Stimulated activated CD4-positive, alpha-beta T cell treated with anti-CD3 and anti-CD28 coated beads, Interleukin-4, amount 100 ng/mL, for 4 hours (primary cell): ENCODE results near the gene PRR29.

Experiments used
- DNase-seq, 2 experiments: peaks; one replicate each; pipeline ENCODE4 v3.0.0-alpha.2; 2020

The PRR29 gene

DNA sequence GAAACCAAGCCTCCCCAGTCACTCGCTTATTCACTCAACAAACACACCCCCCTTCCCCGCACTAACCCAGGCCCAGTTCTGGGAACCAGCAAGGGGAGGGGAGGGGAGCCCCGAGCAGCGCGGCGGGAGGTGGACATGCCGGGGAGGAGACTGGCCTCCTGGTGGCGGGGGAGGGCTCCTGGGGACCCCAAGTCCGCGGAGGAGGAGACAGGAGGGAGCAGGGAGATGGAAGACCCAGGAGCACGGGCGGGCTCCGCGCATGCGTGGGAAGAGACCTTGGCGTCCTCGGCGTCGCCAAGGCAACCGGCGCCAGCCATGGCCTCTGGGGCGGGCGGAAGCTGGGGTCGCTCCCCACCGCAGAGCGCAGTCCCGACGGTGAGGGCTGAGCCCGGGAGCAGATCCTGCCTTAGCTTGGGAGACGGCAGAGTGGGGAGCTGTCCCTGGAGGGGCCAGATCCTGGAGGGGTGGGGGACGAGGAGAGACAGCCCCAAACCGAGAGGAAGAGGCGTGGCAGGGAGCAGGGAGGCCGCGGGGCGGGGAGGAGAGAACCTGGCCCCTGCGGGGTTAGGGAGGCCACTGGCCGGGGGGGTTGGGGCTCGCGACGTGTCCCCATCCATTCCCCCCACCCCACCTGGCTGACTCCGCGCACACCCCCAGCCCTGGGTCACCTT, at the start of gene PRR29:
TSS of gene PRR29 (plus strand) at position 302 of the 671 bp plus-strand sequence. CDS start at position 316, 14 bp downstream.
- DNase-seq = peak; percentile 65 to 68

DNA sequence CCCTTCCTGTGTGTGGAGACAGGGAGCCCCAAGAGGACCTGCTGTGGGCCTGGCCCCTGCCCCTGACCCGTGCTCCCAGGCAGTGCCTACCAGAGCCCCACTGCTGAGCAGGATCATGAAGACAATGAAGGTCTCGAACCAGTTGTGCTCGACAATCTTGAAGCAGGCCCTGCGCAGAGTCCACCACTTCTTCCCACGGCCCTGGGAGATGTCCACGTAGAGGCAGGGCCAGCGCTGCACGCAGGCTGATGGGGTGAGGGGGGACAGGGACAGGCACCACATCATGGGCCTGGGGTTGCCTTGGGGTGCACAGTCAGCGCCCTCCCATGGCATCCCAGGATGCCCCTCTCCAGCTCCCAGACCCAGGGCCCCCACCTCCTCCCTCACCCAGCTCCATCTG, 49.6 kb upstream of the PRR29 start:
- DNase-seq = no peak

DNA sequence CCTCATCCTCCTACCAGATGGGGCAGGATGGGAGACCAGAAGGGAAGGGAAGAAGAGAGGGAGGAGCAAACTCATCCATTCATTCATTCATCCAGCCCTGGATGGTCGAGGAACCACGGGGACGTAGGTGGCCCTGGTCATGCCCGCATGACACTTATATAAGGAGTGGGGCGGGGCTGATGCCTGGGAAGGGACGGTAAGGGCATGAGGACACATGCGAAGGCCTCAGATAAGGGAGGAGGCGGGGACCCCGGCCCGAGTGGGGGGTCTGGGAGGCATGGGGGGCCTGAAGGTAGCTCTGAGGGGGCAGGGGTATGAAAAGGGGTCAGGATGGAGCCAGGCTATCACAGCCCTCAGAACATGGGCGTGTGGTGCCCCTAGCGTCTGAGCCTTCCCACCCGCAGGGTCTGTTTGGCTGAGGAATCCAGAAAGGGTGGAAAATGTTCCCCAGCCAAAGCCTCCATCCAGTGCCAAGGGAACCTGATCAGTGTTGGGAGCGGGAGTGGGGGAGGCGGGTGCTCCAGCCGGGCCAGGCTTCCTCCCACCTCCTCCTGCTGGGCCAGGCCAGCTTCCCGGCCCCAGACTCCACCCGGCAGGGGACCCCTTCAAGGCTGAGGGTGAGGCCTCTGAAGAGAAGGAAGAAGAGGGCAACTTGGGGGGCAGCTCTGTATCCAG, 48.4 kb upstream of the PRR29 start:
- no peak for DNase-seq

DNA sequence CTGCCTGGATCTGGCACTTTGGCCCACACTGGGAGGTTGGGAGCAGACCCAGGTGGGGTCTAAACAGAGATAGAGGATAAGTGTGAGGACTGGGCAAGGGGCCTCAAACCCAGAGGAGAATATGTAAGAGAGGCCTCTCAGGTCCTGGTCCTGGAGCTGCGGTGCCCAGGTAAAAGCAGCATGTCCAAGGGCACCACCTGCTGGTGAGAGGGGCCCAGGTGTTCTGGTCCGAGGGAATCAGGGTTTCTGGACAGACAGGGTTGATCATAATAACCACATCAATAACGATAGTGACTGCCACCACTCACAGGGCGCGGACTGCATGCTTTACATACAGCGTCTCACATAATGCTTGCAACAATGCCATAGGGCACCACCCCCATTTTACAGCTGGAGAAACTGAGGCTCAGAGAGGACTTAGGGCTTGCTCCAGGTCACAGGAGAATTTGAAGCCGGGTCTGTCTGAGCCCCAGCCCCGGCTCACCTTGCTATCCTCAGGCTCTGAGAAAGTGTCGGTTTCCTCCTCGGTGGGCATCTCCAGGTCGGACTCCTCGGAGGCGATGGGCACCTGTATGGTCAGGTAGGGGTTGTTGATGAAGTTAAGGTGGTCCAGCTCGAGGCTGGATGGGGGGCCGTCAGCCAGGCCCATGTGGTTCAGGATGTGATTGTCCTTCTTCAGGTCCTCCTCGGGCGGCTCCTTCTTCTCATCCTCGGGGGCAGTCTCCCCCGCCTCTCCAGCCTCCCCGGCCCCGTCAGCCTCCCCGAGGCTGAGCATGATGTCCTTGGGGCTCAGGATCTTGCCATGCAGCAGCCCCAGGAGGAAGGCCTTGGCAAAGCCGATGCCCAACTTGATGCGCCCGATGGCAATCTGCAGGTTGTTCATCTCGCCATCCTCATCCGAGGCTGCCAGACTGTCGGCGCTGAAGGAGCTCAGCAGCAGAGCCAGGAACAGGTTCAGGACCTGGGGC, 46.9 kb upstream of the PRR29 start:
- peak in 1 of 2 experiments; percentile 12 for DNase-seq

DNA sequence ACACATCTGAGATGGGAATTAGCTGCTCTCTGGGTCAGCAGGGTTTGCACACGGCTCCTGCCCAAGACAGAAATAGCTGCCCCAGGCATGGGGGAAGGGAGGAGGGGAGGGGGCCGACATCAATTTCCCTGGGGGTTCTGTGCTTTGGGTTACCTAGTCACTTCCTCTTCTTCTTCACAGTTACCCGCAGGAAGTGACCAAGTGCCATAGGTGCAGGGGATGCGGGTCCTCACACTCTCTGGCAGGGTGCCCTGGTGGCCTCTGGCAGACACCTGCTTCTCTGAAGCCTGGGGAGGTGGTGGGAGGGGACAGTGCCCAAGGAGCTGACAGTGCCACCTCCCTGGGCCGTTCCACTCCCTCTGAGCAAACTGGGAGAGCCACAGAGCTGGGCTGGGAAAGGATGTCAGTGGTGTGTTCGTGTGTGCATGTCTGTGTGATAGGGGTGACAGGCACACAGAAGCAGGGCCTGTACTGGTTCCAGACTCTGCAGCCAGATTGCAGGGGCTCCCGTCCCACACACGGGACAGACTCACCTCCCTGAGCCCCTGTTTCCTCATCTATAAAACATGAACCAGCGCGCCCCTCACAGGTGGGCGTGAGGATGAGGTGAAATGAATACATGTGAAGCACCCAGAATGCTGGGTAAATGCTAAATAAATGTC, 43.6 kb upstream of the PRR29 start:
- DNase-seq = peak in 1 of 2 experiments; percentile 13

DNA sequence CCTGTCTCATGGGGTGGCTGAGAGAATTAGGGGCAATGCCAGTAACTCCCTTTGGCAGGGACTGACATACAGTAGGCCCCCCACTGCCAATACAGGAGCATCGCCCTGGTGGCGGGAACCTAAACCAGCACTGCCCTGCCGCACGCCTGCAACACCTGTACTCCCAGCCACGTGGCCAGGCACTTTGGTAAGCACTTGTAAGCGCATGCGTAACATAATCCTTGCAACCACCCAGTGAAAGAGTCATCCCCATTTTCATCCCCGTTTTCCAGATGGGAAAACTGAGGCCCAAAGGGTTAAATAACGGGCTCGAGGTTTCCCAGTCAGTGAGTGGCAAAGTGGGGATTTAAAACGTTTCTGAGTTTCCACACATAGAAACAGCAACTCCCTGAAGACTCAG, 42.9 kb upstream of the PRR29 start:
- DNase-seq = no peak

DNA sequence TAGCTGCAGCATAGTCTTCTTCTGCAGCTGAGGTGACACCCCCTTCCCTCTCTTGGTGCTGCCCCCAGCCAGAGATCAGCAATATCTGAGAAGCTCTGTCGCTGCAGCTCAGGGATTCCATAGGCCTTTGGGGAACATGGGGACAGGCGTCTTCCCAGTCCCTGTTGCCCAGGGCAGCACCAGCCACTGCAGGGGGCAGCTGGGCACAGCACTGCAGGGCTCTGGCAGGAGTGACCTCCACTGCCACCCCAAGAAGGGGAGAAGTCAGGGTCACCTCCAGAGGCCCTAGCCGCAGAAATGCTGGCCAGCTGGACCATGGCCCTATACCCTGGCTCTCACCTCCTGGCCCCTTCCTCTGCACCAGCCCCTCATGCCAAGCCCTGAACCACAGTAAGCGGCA, 42.4 kb upstream of the PRR29 start:
- no peak for DNase-seq

DNA sequence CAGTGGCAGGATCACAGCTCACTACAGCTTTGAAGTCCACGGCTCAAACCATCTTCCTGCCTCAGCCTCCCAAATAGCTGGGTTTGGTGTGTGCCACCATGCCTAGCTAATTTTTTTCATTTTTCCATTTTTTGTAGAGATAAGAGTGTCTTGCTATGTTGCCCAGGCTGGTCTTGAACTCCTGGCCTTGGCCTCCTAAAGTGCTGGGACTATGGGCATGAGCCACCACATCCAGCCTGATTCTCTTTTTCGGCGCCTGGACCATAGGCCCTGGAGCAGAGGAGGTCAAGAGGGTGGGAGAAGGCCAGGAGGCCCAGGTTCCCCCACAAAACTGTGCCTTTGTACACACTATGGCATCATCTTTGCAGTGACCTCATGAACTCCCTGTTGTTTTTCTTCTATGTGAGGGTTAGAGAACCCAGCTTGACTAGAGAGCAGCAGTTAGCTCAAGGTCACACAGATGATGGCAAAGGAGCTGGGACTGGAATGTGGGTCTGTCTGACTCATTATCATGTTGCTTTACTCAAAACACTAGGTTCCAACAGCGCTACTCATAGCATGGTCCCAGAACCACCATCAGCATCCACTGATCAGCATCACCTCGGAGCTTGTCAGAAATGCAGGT, 41.7 kb upstream of the PRR29 start:
- no peak for DNase-seq

DNA sequence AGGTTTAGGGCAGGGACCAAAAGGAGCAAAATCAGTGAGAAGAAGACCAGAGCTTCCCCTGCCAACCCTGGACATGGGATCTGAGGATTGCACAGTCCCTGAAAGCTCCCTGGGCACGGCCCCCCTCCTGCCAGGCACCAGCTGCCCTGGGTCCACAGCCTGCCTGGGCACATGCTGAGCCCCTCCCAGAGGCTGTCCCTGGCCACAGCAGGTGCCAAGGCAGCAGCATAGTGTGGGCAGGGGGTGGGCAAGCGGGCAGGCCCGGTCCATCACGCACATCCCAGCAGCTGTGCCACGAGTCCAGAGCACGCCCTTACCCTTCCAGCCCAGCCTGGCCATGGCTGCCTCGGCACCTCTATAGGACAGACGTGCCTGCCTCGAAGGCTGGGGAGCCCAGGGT, 38.1 kb upstream of the PRR29 start:
- no peak for DNase-seq

DNA sequence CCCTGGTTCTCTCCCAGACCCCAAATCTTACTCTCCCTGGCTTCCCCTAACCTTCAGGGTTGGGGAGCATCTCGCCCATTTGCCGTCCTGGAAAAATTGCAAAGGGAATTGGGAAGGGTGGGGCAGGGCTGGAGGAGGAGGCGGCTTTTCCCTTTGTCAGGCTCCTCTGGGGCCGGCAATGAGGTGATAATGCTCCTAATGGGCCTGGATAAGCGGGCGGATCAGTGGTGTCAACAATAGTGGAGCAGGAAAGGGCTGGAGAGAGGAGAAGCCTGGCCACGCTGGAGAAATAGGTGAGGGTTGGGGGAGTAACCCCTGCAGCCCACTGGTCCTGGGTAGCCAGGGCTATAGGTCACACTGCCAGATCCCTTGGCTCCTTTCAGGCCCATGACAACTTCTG, 37.7 kb upstream of the PRR29 start:
- DNase-seq = no peak

DNA sequence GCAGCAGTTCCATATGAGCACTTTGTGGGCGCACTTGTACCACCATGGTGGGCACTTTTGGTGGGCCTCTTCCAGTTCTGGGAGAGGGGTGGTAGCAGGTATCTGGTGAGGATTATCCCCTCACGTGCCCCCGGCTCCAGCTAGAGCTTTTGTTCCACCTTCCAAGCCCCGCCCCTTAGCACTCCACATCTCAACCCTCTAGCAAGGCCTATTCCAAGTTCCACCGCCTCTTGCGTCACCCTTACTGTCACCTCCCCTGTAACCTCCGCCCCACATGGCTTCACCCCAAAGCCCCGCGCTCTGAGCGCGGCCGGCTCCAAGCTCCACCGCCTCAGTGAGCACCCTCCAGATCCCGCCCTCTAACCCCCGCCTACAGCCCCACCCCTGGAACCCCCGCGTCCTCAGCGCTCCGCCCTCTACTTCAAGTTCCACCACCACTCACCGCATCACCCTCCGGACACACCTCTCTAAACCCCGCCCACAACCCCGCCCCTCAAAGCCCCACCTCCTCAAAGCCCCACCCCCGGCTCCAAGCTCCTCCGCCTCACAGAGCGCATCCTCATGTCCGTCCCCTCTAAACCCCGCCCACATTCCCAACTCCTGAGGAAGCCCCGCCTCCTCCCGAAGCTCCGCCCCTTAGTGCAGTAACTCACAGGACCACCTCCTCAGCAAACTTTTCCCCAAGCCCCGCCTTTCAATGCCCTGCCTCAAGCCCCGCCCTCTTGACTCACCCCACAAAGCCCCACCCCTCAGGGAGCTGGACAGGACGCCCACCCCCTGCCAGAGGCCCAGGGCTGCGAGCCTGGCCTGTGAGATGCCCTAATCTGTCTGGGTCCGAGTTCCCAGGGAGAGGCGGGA, 36.6 kb upstream of the PRR29 start:
- DNase-seq = peak; percentile 26 to 35

DNA sequence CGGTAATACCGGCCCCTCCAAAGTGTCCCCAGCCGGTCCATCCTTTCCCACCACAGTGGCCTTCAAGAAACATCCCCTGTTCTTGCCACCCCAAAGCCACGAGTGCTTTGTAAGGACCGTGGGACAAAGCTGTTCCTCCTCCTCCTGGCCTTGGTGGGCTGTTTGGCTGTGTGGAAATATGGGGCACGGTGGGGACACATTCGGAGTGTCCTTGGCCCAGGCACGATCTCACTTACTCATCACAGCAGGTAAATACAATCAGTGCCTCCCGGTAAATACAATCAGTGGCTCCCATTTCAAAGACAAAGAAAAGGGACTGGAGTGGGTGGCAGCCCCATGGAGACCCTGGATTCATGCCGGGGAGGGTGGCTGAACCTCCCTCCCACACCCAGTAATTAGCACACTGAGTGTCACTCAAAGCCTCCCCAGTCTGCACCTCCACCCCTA, 35.8 kb upstream of the PRR29 start:
- DNase-seq = no peak

DNA sequence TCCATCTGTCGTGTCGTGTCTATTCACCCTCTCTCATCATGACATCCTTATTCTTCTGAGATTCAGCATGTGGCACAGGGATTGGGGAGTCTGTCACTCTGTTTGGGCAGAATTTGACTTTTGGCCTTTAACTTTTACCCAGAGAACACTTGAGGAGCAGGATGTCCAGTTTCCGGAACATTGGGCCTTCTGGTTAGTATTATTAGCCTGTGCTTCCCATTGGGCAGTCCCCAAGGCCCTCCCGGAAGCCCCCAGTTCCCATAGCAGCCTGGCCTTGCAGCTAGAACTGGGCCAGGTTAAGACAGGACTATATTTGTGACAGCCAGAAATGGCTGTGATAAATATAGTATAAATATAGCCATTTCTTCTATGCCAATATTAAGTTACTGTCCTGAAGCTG, 35.0 kb upstream of the PRR29 start:
- DNase-seq = no peak

DNA sequence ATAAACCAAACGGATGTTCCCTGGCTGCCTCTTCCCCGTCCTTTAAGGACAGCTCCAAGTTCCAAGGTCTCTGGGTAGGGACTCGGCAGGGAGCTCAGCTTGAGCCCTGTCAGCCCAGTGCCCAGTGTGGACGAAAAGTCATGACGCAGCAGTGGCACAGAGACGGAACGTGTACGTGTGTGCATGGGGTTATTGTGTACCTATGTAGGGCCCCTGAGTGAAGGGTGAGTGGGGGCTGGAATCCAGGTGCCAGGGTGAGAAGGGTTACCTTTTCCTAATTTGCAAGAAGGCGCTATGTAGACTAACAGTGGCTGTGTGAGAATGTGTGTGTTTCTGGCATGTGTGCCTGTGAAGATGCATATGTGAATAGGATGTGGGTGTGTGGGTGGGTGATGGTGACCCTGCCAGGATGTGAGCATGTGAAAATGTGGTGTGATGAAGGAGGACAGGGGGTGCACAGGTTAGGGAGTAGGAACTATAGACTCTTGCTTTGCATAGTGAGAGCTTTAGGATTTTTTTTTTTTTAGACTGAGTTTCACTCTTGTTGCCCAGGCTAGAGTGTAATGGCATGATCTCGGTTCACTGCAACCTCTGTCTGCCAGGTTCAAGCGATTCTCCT, 31.4 kb upstream of the PRR29 start:
- DNase-seq = no peak

DNA sequence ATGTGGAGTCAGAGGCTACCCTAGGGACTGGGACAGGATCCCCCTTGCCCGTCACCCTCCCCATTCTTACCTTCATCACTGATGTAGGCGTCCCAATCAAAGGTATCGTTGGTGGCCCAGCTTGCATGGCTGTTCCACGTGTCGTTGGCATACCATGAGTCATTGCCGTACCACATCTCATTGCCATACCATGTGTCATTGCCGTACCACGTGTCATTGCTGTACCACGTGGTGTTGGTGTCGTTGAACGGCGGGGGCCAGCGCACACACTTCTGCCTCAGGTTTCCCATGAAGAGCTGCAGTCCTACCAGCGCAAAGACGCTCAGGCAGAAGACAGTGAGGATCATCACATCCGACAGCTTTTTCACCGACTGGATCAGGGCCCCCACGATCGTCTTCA, 30.2 kb upstream of the PRR29 start:
- DNase-seq = no peak

DNA sequence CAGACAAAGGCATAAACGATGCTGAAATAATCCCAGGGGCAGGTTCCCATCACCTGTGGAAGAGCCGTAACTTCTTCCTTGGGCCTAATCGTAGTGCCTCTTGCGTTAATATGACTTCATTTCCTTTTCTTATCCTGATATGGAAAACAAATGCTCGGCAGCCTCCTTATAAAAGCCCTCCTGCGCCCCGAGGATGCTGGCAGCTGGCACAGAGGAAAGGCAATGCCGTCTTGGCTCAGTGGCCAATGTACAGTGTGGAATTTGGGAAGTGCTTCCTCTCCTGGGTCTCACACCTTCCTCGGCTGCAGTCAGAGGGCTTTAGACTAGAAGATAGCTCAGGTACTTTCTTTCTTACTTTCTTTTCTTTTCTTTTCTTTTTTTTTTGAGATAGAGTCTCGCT, 28.9 kb upstream of the PRR29 start:
- DNase-seq = no peak

DNA sequence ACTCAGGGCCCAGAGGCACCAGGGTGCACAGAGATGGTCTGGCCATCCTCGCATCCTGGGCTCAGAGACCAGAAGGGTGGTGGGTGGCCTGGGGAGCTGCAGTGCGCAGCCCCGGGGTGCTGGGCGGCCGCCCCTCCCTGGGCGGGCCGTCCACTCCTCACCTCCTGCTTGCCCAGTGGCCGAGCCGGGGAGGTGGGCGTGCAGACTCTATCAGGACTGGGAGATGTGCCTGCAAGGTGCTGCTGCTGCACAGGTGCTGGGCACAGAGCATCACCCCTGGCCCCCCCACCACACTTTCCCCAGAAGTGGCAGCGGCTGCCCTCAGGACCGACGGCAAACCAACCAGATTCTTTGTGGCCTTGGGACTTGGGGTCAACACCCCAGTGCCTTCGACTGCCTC, 25.4 kb upstream of the PRR29 start, which contains the start of gene SCN4A:
TSS of gene SCN4A (minus strand) at position 123 of the 400 bp plus-strand sequence. CDS start at position 46, 77 bp downstream.
- no peak for DNase-seq

DNA sequence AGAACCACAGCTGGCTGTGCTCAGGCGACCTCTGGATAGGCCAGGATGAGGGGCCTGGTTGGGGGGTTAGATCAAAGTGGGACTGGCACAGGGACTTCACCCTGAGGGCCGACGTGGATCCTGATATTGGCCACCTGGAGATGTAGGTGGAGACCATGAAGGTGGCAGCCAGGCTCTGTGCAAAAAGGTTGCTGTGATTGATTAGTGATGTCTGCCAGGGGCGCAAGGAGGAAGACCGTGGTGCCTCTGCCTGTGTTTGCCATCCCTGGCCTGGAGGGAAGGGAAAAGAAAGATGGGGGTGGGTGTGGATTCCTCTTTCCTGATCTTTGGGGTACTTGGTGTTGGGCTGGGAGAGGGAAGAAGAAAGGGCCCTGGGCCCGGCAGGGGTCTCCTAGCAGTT, 24.9 kb upstream of the PRR29 start:
- DNase-seq = no peak

DNA sequence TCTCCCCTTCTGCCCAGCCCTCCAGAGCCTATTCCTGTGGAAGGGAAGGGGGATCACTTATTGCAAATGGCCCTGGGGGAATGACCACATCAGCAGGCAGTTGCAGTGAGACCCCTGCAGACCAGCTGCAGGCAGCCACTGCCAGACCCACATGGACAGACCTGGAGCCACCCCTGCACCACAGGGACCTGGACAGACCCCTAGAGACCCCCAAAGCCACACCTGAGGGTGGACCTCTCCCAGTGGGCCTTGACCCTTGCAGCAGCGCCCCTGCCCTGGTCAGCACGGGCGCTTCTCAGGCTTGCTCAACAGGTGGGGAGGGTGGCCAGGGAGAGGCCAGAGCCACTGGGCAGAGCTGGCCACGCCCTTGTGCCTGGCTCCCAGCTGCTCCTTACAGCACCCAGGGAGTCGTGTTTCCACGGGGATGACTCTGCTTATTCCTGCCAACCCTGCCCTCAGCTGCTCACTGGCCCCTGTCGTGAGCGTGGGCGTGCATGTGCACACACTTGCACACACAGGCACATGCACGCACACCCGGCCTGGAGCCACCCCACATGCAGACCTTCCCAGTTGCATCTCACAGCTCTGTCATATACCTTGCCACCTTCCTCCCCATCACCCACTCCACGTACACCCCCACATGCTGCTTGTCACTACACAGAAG, 24.1 kb upstream of the PRR29 start:
- DNase-seq = no peak

DNA sequence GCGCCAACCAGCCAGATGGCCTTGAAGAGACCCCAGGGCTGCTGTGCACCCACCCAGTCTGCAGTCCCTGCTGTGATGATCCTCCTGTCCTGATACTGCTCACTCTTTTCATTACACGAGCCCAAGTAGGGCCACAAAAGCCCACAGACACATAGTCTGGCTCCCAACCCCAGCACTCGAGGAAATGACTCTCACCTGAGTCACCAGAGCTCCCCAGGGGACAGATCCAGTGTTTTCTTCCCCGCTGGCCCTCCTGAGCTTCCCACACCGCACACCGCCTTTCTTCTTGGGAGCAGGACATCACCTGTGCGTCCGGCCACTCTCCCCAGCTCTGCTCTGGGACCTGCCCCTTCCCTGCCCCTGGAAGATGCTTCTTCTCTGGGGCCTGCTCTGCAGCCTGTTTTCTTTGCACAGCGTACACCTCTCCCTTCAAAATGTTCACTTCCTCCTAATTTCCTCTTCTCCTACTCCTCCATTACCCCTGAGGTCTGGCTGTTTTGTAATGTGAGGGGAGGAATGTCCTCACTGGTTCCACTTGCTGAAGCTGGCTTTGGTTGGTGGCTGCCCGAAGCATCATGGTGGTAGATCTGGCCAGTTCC, 23.5 kb upstream of the PRR29 start:
- no peak for DNase-seq
